HCT116 (cell line): ENCODE measurements around the gene VPS26A. TPM values are rescaled to one million over a fixed set of nuclear protein-coding genes. Genes with fewer than 3 reads are reported as not detected.

Experiments used
- ATAC-seq: fragments of 200-7000 bp; cut with Tn5 transposase; 2 replicates; pipeline ENCODE4 v1.9.1; 2020; ENCODE audit warnings: mild to moderate bottlenecking, moderate library complexity
- BruUV-seq: library from RNA; stranded (reverse); fragments of 400-500 nt; replicated peaks from 2 replicates; lab custom pipeline; 2021; lab: Mats Ljungman, UMichigan
- CTCF ChIA-PET: fragments of 300-600 bp; sonication (Branson Sonifier 250); formaldehyde crosslinking; loops from one replicate; lab custom pipeline; 2021; ENCODE audit warnings: antibody characterized with exemption; lab: Charles Lee
- POLR2A ChIA-PET: fragments of 300-600, 350-600 bp; sonication (Branson Sonifier 250); formaldehyde crosslinking; loops from one replicate; lab custom pipeline; 2021; ENCODE audit warnings: antibody characterized with exemption; lab: Charles Lee
- RAD21 ChIA-PET, 2 experiments: fragments of 300-600 bp; sonication (Branson Sonifier 250); formaldehyde crosslinking; loops; one replicate each; lab custom pipeline; 2023; ENCODE audit warnings: low total read pairs in 2 of 2; ENCODE audit not compliant: uncharacterized antibody in 2 of 2, unreplicated experiment in 2 of 2, low non-redundant PET in 1 of 2; lab: Charles Lee
- DNase-seq: peaks from one replicate; pipeline ENCODE4 v3.0.0-alpha.2; 2010; ENCODE audit warnings: low read depth, low spot score
- H2AFZ ChIP-seq: fragments of 200-600 bp; shearing (Covaris generic), sonication (generic); 2 replicates; pipeline ENCODE4 v1.6.1; 2017; ENCODE audit warnings: low read depth, mixed run types, mixed read lengths, antibody characterized with exemption, low read length; ENCODE audit not compliant: poor library complexity, severe bottlenecking
- H3K27ac ChIP-seq: 2 replicates; pipeline ENCODE4 v1.5.1; 2012; ENCODE audit warnings: low read depth, low read length
- H3K27me3 ChIP-seq: fragments of 200-600 bp; sonication (generic); 2 replicates; pipeline ENCODE4 v1.6.1; 2016; ENCODE audit warnings: mixed run types, low read length, mixed read lengths; ENCODE audit not compliant: insufficient read depth
- H3K36me3 ChIP-seq, 2 experiments: fragments of 200-500 bp in 1 of 2; fragments of 200-600 bp in 1 of 2; sonication (Bioruptor generic) in 1 of 2; sonication (generic) in 1 of 2; 2 replicates each; pipeline versions ENCODE4 v1.5.1 to v1.6.1; 2014 to 2016; ENCODE audit warnings: low read length in 2 of 2, inconsistent platforms in 1 of 2, mixed read lengths in 1 of 2, mixed run types in 1 of 2; ENCODE audit not compliant: insufficient read depth in 2 of 2, control insufficient read depth in 1 of 2
- H3K4me1 ChIP-seq, 2 experiments: fragments of 200-600 bp in 1 of 2; sonication (generic) in 1 of 2; 2 replicates each; pipeline versions ENCODE4 v1.5.1 to v1.6.1; 2012 to 2017; ENCODE audit warnings: low read length in 2 of 2, inconsistent platforms in 1 of 2, mild to moderate bottlenecking in 1 of 2, mixed read lengths in 1 of 2, mixed run types in 1 of 2, moderate library complexity in 1 of 2; ENCODE audit not compliant: insufficient read depth in 2 of 2, control insufficient read depth in 1 of 2
- H3K4me2 ChIP-seq: fragments of 200-600 bp; sonication (generic); 2 replicates; pipeline ENCODE4 v1.6.1; 2017; ENCODE audit warnings: mixed run types, low read length, mixed read lengths
- H3K4me3 ChIP-seq, 2 experiments: fragments of 200-600 bp in 1 of 2; sonication (generic) in 1 of 2; replicated peaks in 1 of 2; 2 replicates each; pipeline ENCODE4 v1.5.1; 2011 to 2016; ENCODE audit warnings: low read length in 2 of 2, control low read depth in 1 of 2, low read depth in 1 of 2, mild to moderate bottlenecking in 1 of 2, mixed read lengths in 1 of 2, mixed run types in 1 of 2
- H3K79me2 ChIP-seq: fragments of 200-600 bp; sonication (generic); 2 replicates; pipeline ENCODE4 v1.6.1; 2017; ENCODE audit warnings: mild to moderate bottlenecking, mixed run types, low read length, moderate library complexity, mixed read lengths; ENCODE audit not compliant: insufficient read depth
- H3K9ac ChIP-seq: fragments of 200-600 bp; sonication (generic); 2 replicates; pipeline ENCODE4 v1.6.1; 2016; ENCODE audit warnings: low read length, mixed read lengths
- H3K9me2 ChIP-seq: fragments of 200-600 bp; sonication (generic), shearing (Covaris generic); 2 replicates; pipeline ENCODE4 v1.6.1; 2017; ENCODE audit warnings: mixed run types, mild to moderate bottlenecking, moderate library complexity; ENCODE audit not compliant: insufficient read depth
- H3K9me3 ChIP-seq, 2 experiments: fragments of 200-500 bp in 1 of 2; fragments of 200-600 bp in 1 of 2; sonication (Bioruptor generic) in 1 of 2; sonication (generic) in 1 of 2; 2 replicates each; pipeline ENCODE4 v1.6.1; 2014 to 2017; ENCODE audit warnings: low read length in 2 of 2, mixed read lengths in 2 of 2, inconsistent platforms in 1 of 2, low read depth in 1 of 2, mild to moderate bottlenecking in 1 of 2, mixed run types in 1 of 2, moderate library complexity in 1 of 2; ENCODE audit not compliant: control insufficient read depth in 1 of 2, insufficient read depth in 1 of 2
- H4K20me1 ChIP-seq: fragments of 200-600 bp; sonication (generic), shearing (Covaris generic); 2 replicates; pipeline ENCODE4 v1.6.1; 2017; ENCODE audit warnings: mixed run types, mild to moderate bottlenecking, moderate library complexity; ENCODE audit not compliant: insufficient read depth
- CBX3 ChIP-seq: IDR thresholded peaks from 2 replicates; pipeline ENCODE4 v1.6.1; 2012; ENCODE audit warnings: low read depth
- EGR1 ChIP-seq: IDR thresholded peaks from 2 replicates; pipeline ENCODE4 v1.6.1; 2012; ENCODE audit warnings: low read depth
- ELF1 ChIP-seq: IDR thresholded peaks from 2 replicates; pipeline ENCODE4 v1.6.1; 2012; ENCODE audit warnings: low read depth, borderline replicate concordance
- EZH2phosphoT487 ChIP-seq: fragments of 200-600 bp; IDR thresholded peaks from 2 replicates; pipeline ENCODE4 v1.6.1; 2018; ENCODE audit warnings: antibody characterized with exemption, borderline replicate concordance
- JUND ChIP-seq: IDR thresholded peaks from 2 replicates; pipeline ENCODE4 v1.6.1; 2012
- POLR2A ChIP-seq: IDR thresholded peaks from 2 replicates; pipeline ENCODE4 v1.7.0; 2011; ENCODE audit warnings: borderline replicate concordance; ENCODE audit not compliant: insufficient read depth, insufficient read length; ENCODE audit errors: extremely low read depth
- POLR2AphosphoS5 ChIP-seq: IDR thresholded peaks from 2 replicates; pipeline ENCODE4 v1.6.1; 2011; ENCODE audit warnings: mild to moderate bottlenecking, low read depth, low read length, moderate library complexity
- RAD21 ChIP-seq: IDR thresholded peaks from 2 replicates; pipeline ENCODE4 v1.6.1; 2012; ENCODE audit warnings: low read depth, mild to moderate bottlenecking
- REST ChIP-seq: IDR thresholded peaks from 2 replicates; pipeline ENCODE4 v1.6.1; 2012; ENCODE audit warnings: low read depth
- SIN3A ChIP-seq: IDR thresholded peaks from 2 replicates; pipeline ENCODE4 v1.6.1; 2012; ENCODE audit warnings: low read depth
- SP1 ChIP-seq: IDR thresholded peaks from 2 replicates; pipeline ENCODE4 v1.6.1; 2012; ENCODE audit warnings: low read depth
- TCF7L2 ChIP-seq: IDR thresholded peaks from 2 replicates; pipeline ENCODE4 v1.7.0; 2011; ENCODE audit warnings: borderline replicate concordance, inconsistent platforms; ENCODE audit not compliant: insufficient read depth, insufficient read length; ENCODE audit errors: extremely low read depth
- YY1 ChIP-seq: IDR thresholded peaks from 2 replicates; pipeline ENCODE4 v1.6.1; 2011; ENCODE audit warnings: low read length, low read depth, moderate library complexity, mild to moderate bottlenecking; ENCODE audit not compliant: insufficient replicate concordance; ENCODE audit errors: extremely low read depth
- ZBTB33 ChIP-seq: IDR thresholded peaks from 2 replicates; pipeline ENCODE4 v1.6.1; 2011; ENCODE audit warnings: mild to moderate bottlenecking, low read length, moderate library complexity; ENCODE audit not compliant: insufficient replicate concordance; ENCODE audit errors: extremely low read depth
- ZNF274 ChIP-seq: fragments of 200-500 bp; sonication (Bioruptor generic); IDR thresholded peaks from 2 replicates; pipeline ENCODE4 v1.6.1; 2014; ENCODE audit warnings: mild to moderate bottlenecking, low read depth, low read length, inconsistent platforms
- intact Hi-C: fragments of 100-400 bp; cut with micrococcal nuclease; formaldehyde crosslinking; loops from 2 replicates; pipeline ENCODE4 v1.10.0; 2022
- total RNA-seq: library from RNA; stranded (reverse); gene quantifications from one replicate; pipeline ENCODE4 v1.2.1, GENCODE V29; 2021; ENCODE audit not compliant: unreplicated experiment
- TF ChIP-seq, protein P1 (sequence below): IDR thresholded peaks from 2 replicates; pipeline ENCODE4 v1.6.1; 2012
- TF ChIP-seq, protein P2 (sequence below), 3 experiments: fragments of 200-600 bp in 1 of 3; sonication (generic) in 1 of 3; IDR thresholded peaks in 2 of 3; conservative IDR thresholded peaks in 1 of 3; 2 replicates each; pipeline ENCODE4 v1.5.1; 2012 to 2017; ENCODE audit warnings: low read depth in 2 of 3, low read length in 2 of 3, antibody characterized with exemption in 1 of 3, borderline replicate concordance in 1 of 3, control low read depth in 1 of 3, mild to moderate bottlenecking in 1 of 3, mixed read lengths in 1 of 3, mixed run types in 1 of 3, moderate library complexity in 1 of 3; ENCODE audit not compliant: insufficient read depth in 1 of 3
- TF ChIP-seq, protein P3 (sequence below): IDR thresholded peaks from 2 replicates; pipeline ENCODE4 v1.6.1; 2012

VPS26A gene
- total RNA-seq, 1 experiment from 2014 or later, result 65.1 TPM

- Histone ChIP-seq H4K20me1 (no peaks in the 10 kb centered on the region), H3K79me2 (no peaks in the 10 kb centered on the region), H3K4me1 (peaks cover 37 to 54% of the 10 kb centered on the region in 2 experiments), H3K9ac (peak overlapping the region; percentile 4; the same call in 1 of the 2 replicates), H3K9me3 (no peaks in the 10 kb centered on the region), H3K27me3 (no peaks in the 10 kb centered on the region), H3K4me2 (peak overlapping the region; percentile 60), H2AFZ (peak overlapping the region; percentile 20), H3K27ac (peak overlapping the region; percentile 0), H3K4me3 (no peak overlapping the region), H3K36me3 (no peaks in the 10 kb centered on the region), H3K9me2 (no peaks in the 10 kb centered on the region)
- intact Hi-C loops, result loop anchor here (10.0 kb wide), 1 partner anchor 212 kb away; no protein-coding TSS in a partner anchor
- BruUV-seq, result no TSS peak
- ChIA-PET RAD21 (interaction anchor here in 1 of 2 experiments (0.7 kb wide), 1 partner anchor 191 kb away, joined by 3 read pairs; no protein-coding TSS in a partner anchor), CTCF (no interaction called here), POLR2A (interaction anchor here (0.9 to 1.0 kb wide), 2 partner anchors 10 to 13 kb away, joined by 3 to 4 read pairs; no protein-coding TSS in a partner anchor)
- ATAC-seq (peak; percentile 76), DNase-seq (peak; percentile 90)
- peak; percentile 61 for TF ChIP-seq POLR2AphosphoS5
- TF ChIP-seq, protein P1, sequence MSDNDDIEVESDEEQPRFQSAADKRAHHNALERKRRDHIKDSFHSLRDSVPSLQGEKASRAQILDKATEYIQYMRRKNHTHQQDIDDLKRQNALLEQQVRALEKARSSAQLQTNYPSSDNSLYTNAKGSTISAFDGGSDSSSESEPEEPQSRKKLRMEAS, result peak; percentile 84
- TF ChIP-seq SIN3A, result peak; percentile 72
- TF ChIP-seq CBX3, result peak; percentile 78; the same call in 1 of the 2 replicates
- TF ChIP-seq ZBTB33, result peak; percentile 27
- TF ChIP-seq TCF7L2, result peak; percentile 77
- TF ChIP-seq EGR1, result no peak
- no peak for TF ChIP-seq POLR2A
- TF ChIP-seq ZNF274, result no peak
- TF ChIP-seq, protein P2, sequence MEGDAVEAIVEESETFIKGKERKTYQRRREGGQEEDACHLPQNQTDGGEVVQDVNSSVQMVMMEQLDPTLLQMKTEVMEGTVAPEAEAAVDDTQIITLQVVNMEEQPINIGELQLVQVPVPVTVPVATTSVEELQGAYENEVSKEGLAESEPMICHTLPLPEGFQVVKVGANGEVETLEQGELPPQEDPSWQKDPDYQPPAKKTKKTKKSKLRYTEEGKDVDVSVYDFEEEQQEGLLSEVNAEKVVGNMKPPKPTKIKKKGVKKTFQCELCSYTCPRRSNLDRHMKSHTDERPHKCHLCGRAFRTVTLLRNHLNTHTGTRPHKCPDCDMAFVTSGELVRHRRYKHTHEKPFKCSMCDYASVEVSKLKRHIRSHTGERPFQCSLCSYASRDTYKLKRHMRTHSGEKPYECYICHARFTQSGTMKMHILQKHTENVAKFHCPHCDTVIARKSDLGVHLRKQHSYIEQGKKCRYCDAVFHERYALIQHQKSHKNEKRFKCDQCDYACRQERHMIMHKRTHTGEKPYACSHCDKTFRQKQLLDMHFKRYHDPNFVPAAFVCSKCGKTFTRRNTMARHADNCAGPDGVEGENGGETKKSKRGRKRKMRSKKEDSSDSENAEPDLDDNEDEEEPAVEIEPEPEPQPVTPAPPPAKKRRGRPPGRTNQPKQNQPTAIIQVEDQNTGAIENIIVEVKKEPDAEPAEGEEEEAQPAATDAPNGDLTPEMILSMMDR (IDR thresholded peaks at IDR 0.05 in 2 of 3, conservative IDR thresholded peaks at IDR 0.05 in 1 of 3; ENCODE audit: borderline replicate concordance in 1 of 3, insufficient read depth in 1 of 3, low read depth in 2 of 3, low read length in 2 of 3), result no peak
- TF ChIP-seq REST, result no peak
- no peak for TF ChIP-seq RAD21
- TF ChIP-seq JUND, result peak; percentile 85
- TF ChIP-seq YY1, result no peak
- TF ChIP-seq ELF1, result no peak; the same call in 1 of the 2 replicates
- TF ChIP-seq SP1, result peak; percentile 92
- no peak for TF ChIP-seq EZH2phosphoT487
- TF ChIP-seq, protein P3, sequence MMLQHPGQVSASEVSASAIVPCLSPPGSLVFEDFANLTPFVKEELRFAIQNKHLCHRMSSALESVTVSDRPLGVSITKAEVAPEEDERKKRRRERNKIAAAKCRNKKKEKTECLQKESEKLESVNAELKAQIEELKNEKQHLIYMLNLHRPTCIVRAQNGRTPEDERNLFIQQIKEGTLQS, result peak; percentile 94; the same call in 1 of the 2 replicates
These were observed 93.3 kb downstream of the VPS26A start for GRCh38 chr10:69217119-69217754.
